Trophoblast cell (in vitro differentiated cells and primary cell): Measurements from ENCODE around the gene PTGER2.

Experiments
- DNase-seq, 2 donors: peaks; one replicate each; pipeline ENCODE4 v3.0.0-alpha.2; 2016
- H2AFZ ChIP-seq: 2 replicates; pipeline ENCODE4 v1.6.1; 2013; ENCODE audit warnings: low read length, moderate library complexity, mild to moderate bottlenecking; ENCODE audit not compliant: insufficient read depth, poor library complexity
- H2AK5ac ChIP-seq: 2 replicates; pipeline ENCODE4 v1.6.1; 2013; ENCODE audit warnings: mild to moderate bottlenecking, low read length
- H2BK120ac ChIP-seq: 2 replicates; pipeline ENCODE4 v1.6.1; 2013; ENCODE audit warnings: low read length, mild to moderate bottlenecking, moderate library complexity; ENCODE audit not compliant: insufficient read depth, poor library complexity
- H2BK12ac ChIP-seq: 2 replicates; pipeline ENCODE4 v1.6.1; 2013; ENCODE audit warnings: mild to moderate bottlenecking, low read length, moderate library complexity
- H2BK5ac ChIP-seq: 2 replicates; pipeline ENCODE4 v1.6.1; 2013; ENCODE audit warnings: low read length, low read depth, moderate library complexity, mild to moderate bottlenecking; ENCODE audit not compliant: poor library complexity
- H3K14ac ChIP-seq: 2 replicates; pipeline ENCODE4 v1.6.1; 2013; ENCODE audit warnings: mild to moderate bottlenecking, low read length
- H3K18ac ChIP-seq: 2 replicates; pipeline ENCODE4 v1.6.1; 2013; ENCODE audit warnings: mild to moderate bottlenecking, low read length
- H3K23ac ChIP-seq: 2 replicates; pipeline ENCODE4 v1.6.1; 2013; ENCODE audit warnings: low read length
- H3K27ac ChIP-seq: 2 replicates; pipeline ENCODE4 v1.5.1; 2013; ENCODE audit warnings: low read depth, mild to moderate bottlenecking, inconsistent platforms, low read length, moderate library complexity
- H3K27me3 ChIP-seq: 2 replicates; pipeline ENCODE4 v1.6.1; 2013; ENCODE audit warnings: inconsistent platforms, mild to moderate bottlenecking, low read length, moderate library complexity; ENCODE audit not compliant: insufficient read depth
- H3K36me3 ChIP-seq, 2 experiments: 1 replicate in 1 of 2; 2 replicates in 1 of 2; pipeline ENCODE4 v1.6.1; 2013; ENCODE audit warnings: low read length in 2 of 2, mild to moderate bottlenecking in 2 of 2, moderate library complexity in 1 of 2; ENCODE audit not compliant: insufficient read depth in 2 of 2, control insufficient read depth in 1 of 2
- H3K4ac ChIP-seq: 2 replicates; pipeline ENCODE4 v1.6.1; 2013; ENCODE audit warnings: low read depth, mild to moderate bottlenecking, low read length, moderate library complexity
- H3K4me1 ChIP-seq, 2 experiments: 1 replicate in 1 of 2; 2 replicates in 1 of 2; pipeline ENCODE4 v1.6.1; 2013; ENCODE audit warnings: low read length in 2 of 2, mild to moderate bottlenecking in 2 of 2, moderate library complexity in 1 of 2; ENCODE audit not compliant: insufficient read depth in 2 of 2, control insufficient read depth in 1 of 2
- H3K4me2 ChIP-seq: 2 replicates; pipeline ENCODE4 v1.6.1; 2013; ENCODE audit warnings: inconsistent platforms, mild to moderate bottlenecking, low read length, moderate library complexity
- H3K4me3 ChIP-seq: 2 replicates; pipeline ENCODE4 v1.5.1; 2013; ENCODE audit warnings: mild to moderate bottlenecking, low read depth, low read length, inconsistent platforms
- H3K79me1 ChIP-seq: one replicate; pipeline ENCODE4 v1.6.1; 2013; ENCODE audit warnings: low read length
- H3K79me2 ChIP-seq: 2 replicates; pipeline ENCODE4 v1.6.1; 2013; ENCODE audit warnings: low read length, mild to moderate bottlenecking; ENCODE audit not compliant: control insufficient read depth, insufficient read depth, poor library complexity
- H3K9ac ChIP-seq: 2 replicates; pipeline ENCODE4 v1.6.1; 2013; ENCODE audit warnings: mild to moderate bottlenecking, low read length
- H3K9me3 ChIP-seq: 2 replicates; pipeline ENCODE4 v1.6.1; 2013; ENCODE audit warnings: low read depth, mild to moderate bottlenecking, control low read depth, inconsistent platforms, low read length; ENCODE audit not compliant: insufficient read depth
- H4K12ac ChIP-seq: 2 replicates; pipeline ENCODE4 v1.6.1; 2013; ENCODE audit warnings: low read depth, mild to moderate bottlenecking, low read length, moderate library complexity
- H4K8ac ChIP-seq: 2 replicates; pipeline ENCODE4 v1.6.1; 2013; ENCODE audit warnings: low read depth, mild to moderate bottlenecking, low read length, moderate library complexity
- H4K91ac ChIP-seq: one replicate; pipeline ENCODE4 v1.6.1; 2013; ENCODE audit warnings: low read depth, mild to moderate bottlenecking, low read length, moderate library complexity
- WGBS: extraction: QIAGEN DNeasy Blood & Tissue Kit; methylation state at CpG from one replicate; pipeline ENCODE4 v1.1.7; 2013; ENCODE audit warnings: missing lambda C conversion rate; ENCODE audit not compliant: insufficient read length, insufficient coverage; ENCODE audit errors: extremely low coverage; 5-methylcytosine and 5-hydroxymethylcytosine counted together

PTGER2 gene

GRCh38 chr14:52312931-52313355 lies 1.2 kb upstream of the PTGER2 start:
- H3K9me3 ChIP-seq: no peaks in the 10 kb centered on the region
- no peak overlapping the region for H3K18ac ChIP-seq
- no peak overlapping the region for H2BK120ac ChIP-seq
- peaks cover 41% of the 10 kb centered on the region for H3K27me3 ChIP-seq
- no peak overlapping the region for H2AK5ac ChIP-seq
- no peak for DNase-seq
- no peak overlapping the region for H2AFZ ChIP-seq
- no peak overlapping the region for H3K9ac ChIP-seq
- no peak overlapping the region for H2BK12ac ChIP-seq
- WGBS: no CpG with 5 or more reads among the region's 5 CpGs
- H3K36me3 ChIP-seq: no peaks in the 10 kb centered on the region
- H3K14ac ChIP-seq: no peak overlapping the region
- H4K12ac ChIP-seq: no peak overlapping the region
- H3K27ac ChIP-seq: no peak overlapping the region
- no peak overlapping the region for H3K4me3 ChIP-seq
- no peak overlapping the region for H3K23ac ChIP-seq
- H4K91ac ChIP-seq: no peak overlapping the region
- H3K4me2 ChIP-seq: no peak overlapping the region
- H3K4ac ChIP-seq: no peak overlapping the region
- no peak overlapping the region for H2BK5ac ChIP-seq
- peaks cover 12 to 15% of the 10 kb centered on the region in 2 experiments for H3K4me1 ChIP-seq
- H4K8ac ChIP-seq: no peak overlapping the region
- H3K79me1 ChIP-seq: no peaks in the 10 kb centered on the region
- no peaks in the 10 kb centered on the region for H3K79me2 ChIP-seq

DNA sequence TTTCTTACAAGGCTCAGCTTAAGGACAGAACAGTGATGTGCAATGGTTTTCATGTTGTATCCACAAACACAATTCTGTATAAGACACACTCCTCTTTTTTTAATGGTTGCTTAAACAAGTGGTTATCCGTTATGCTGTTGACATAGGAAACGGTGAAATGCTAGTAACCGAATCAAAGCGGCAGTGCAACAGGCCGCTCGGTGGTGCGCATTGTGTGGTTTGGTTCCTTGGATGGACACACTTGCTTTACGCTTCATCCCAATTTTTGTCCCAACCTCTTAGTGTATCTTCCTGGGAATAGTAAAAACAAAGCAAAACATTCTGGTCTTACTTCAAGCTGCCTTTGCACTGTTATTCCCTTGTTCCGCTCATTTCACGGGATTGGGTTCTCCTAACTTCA lies 650 bp upstream of the PTGER2 start:
- WGBS: no CpG with 5 or more reads among the region's 10 CpGs
- DNase-seq: no peak
- H2BK120ac ChIP-seq: no peak overlapping the region
- no peak overlapping the region for H4K12ac ChIP-seq
- no peak overlapping the region for H2AK5ac ChIP-seq
- H3K27ac ChIP-seq: no peak overlapping the region
- H3K14ac ChIP-seq: no peak overlapping the region
- H2BK12ac ChIP-seq: no peak overlapping the region
- no peaks in the 10 kb centered on the region for H3K79me1 ChIP-seq
- H4K8ac ChIP-seq: no peak overlapping the region
- no peaks in the 10 kb centered on the region for H3K36me3 ChIP-seq
- H3K4me3 ChIP-seq: peak overlapping the region; percentile 71
- no peak overlapping the region for H4K91ac ChIP-seq
- H3K79me2 ChIP-seq: no peaks in the 10 kb centered on the region
- peak overlapping the region; percentile 41 for H2AFZ ChIP-seq
- H3K27me3 ChIP-seq: peaks cover 41% of the 10 kb centered on the region
- H2BK5ac ChIP-seq: no peak overlapping the region
- H3K18ac ChIP-seq: no peak overlapping the region
- H3K23ac ChIP-seq: no peak overlapping the region
- peaks cover 12 to 15% of the 10 kb centered on the region in 2 experiments for H3K4me1 ChIP-seq
- H3K9ac ChIP-seq: peak overlapping the region; percentile 9
- no peak overlapping the region for H3K4ac ChIP-seq
- H3K4me2 ChIP-seq: peak overlapping the region; percentile 63
- no peaks in the 10 kb centered on the region for H3K9me3 ChIP-seq

DNA sequence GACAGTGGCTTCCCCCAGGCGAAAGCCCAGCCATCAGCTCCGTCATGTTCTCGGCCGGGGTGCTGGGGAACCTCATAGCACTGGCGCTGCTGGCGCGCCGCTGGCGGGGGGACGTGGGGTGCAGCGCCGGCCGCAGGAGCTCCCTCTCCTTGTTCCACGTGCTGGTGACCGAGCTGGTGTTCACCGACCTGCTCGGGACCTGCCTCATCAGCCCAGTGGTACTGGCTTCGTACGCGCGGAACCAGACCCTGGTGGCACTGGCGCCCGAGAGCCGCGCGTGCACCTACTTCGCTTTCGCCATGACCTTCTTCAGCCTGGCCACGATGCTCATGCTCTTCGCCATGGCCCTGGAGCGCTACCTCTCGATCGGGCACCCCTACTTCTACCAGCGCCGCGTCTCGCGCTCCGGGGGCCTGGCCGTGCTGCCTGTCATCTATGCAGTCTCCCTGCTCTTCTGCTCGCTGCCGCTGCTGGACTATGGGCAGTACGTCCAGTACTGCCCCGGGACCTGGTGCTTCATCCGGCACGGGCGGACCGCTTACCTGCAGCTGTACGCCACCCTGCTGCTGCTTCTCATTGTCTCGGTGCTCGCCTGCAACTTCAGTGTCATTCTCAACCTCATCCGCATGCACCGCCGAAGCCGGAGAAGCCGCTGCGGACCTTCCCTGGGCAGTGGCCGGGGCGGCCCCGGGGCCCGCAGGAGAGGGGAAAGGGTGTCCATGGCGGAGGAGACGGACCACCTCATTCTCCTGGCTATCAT lies 663 bp downstream of the PTGER2 start:
- Histone ChIP-seq H4K12ac (no peak overlapping the region), H3K79me2 (no peaks in the 10 kb centered on the region), H2AK5ac (no peak overlapping the region), H3K79me1 (no peaks in the 10 kb centered on the region), H3K27me3 (peaks cover 41% of the 10 kb centered on the region), H3K9me3 (no peaks in the 10 kb centered on the region), H3K18ac (no peak overlapping the region), H3K9ac (no peak overlapping the region), H3K36me3 (no peaks in the 10 kb centered on the region), H3K4ac (no peak overlapping the region), H4K8ac (no peak overlapping the region), H3K4me3 (peak overlapping the region; percentile 71), H2BK12ac (no peak overlapping the region), H3K14ac (no peak overlapping the region), H2BK120ac (no peak overlapping the region), H3K4me1 (peaks cover 12 to 15% of the 10 kb centered on the region in 2 experiments), H3K27ac (no peak overlapping the region), H3K4me2 (peak overlapping the region; percentile 63), H2AFZ (no peak overlapping the region), H2BK5ac (no peak overlapping the region), H3K23ac (no peak overlapping the region), H4K91ac (no peak overlapping the region)
- DNase-seq: no peak
- no CpG with 5 or more reads among the region's 63 CpGs for WGBS

- H3K27me3 ChIP-seq: peaks cover 41% of the 10 kb centered on the region
- DNase-seq: peak in 1 of 2 donors; percentile 13
- WGBS: no CpG with 5 or more reads among the region's 11 CpGs
- no peak overlapping the region for H2BK12ac ChIP-seq
- H3K4me2 ChIP-seq: peak overlapping the region; percentile 63
- H3K4me1 ChIP-seq: peaks cover 12 to 15% of the 10 kb centered on the region in 2 experiments
- H3K4ac ChIP-seq: no peak overlapping the region
- no peak overlapping the region for H4K91ac ChIP-seq
- no peak overlapping the region for H3K27ac ChIP-seq
- H3K4me3 ChIP-seq: no peak overlapping the region
- H4K12ac ChIP-seq: no peak overlapping the region
- no peak overlapping the region for H3K23ac ChIP-seq
- no peak overlapping the region for H2AK5ac ChIP-seq
- no peaks in the 10 kb centered on the region for H3K36me3 ChIP-seq
- no peak overlapping the region for H3K9ac ChIP-seq
- no peak overlapping the region for H2BK5ac ChIP-seq
- H3K79me1 ChIP-seq: no peaks in the 10 kb centered on the region
- no peak overlapping the region for H3K18ac ChIP-seq
- no peak overlapping the region for H3K14ac ChIP-seq
- no peak overlapping the region for H4K8ac ChIP-seq
- no peaks in the 10 kb centered on the region for H3K79me2 ChIP-seq
- no peak overlapping the region for H2BK120ac ChIP-seq
- H3K9me3 ChIP-seq: no peaks in the 10 kb centered on the region
- H2AFZ ChIP-seq: no peak overlapping the region
These were observed 1.2 kb downstream of the PTGER2 start for GRCh38 chr14:52315355-52315718.
